Ovary (tissue), 9 donors: ENCODE results near the gene MYRF. TPM values are rescaled to one million over a fixed set of nuclear protein-coding genes. Genes with fewer than 3 reads are reported as not detected.

Experiments used
- DNase-seq, 5 donors: peaks; one replicate each; pipeline ENCODE4 v3.0.0-alpha.2; 2019 to 2020
- H3K27ac ChIP-seq, 2 donors: fragments of 200-600 bp; one replicate each; pipeline versions ENCODE4 v1.5.1 to v1.8.0; 2019 to 2022
- H3K27me3 ChIP-seq: fragments of 200-600 bp; one replicate; pipeline ENCODE4 v1.8.0; 2022
- H3K36me3 ChIP-seq: fragments of 200-600 bp; sonication (generic); one replicate; pipeline ENCODE4 v1.5.1; 2019
- H3K4me1 ChIP-seq: one replicate; pipeline ENCODE4 v1.8.1; 2013; ENCODE audit warnings: mild to moderate bottlenecking, moderate library complexity; ENCODE audit not compliant: insufficient read depth
- H3K4me3 ChIP-seq: fragments of 200-600 bp; sonication (generic); one replicate; pipeline ENCODE4 v1.5.1; 2017
- H3K9me3 ChIP-seq, 2 donors: fragments of 200-600 bp in 1 of 2; sonication (generic) in 1 of 2; one replicate each; pipeline versions ENCODE4 v1.5.1 to v1.8.1; 2013 to 2019; ENCODE audit warnings: mild to moderate bottlenecking in 1 of 2, moderate library complexity in 1 of 2
- CTCF ChIP-seq, 3 donors: fragments of 450-650 bp in 2 of 3; fragments of 200-600 bp in 1 of 3; IDR thresholded peaks; one replicate each; pipeline versions ENCODE4 v1.5.1 to v1.8.0; 2016 to 2022; ENCODE audit warnings: antibody characterized with exemption in 3 of 3, mild to moderate bottlenecking in 1 of 3
- EP300 ChIP-seq: sonication (generic); formaldehyde crosslinking; IDR thresholded peaks from one replicate; pipeline ENCODE4 v1.6.1; 2017; ENCODE audit warnings: antibody characterized with exemption
- POLR2A ChIP-seq: fragments of 450-650 bp; IDR thresholded peaks from one replicate; pipeline ENCODE4 v1.6.1; 2017; ENCODE audit warnings: antibody characterized with exemption, mild to moderate bottlenecking, moderate library complexity
- WGBS, 3 donors: extraction: QIAGEN DNeasy Blood & Tissue Kit in 1 of 3; methylation state at CpG; one replicate each; pipeline versions ENCODE4 v1.1.5 to v1.1.7; 2013 to 2017; 5-methylcytosine and 5-hydroxymethylcytosine counted together
- intact Hi-C, 4 donors: fragments of 100-400 bp; cut with DNase I; formaldehyde crosslinking; loops; one replicate each; pipeline versions ENCODE4 v1.11.0 to v1.15.1; 2022 to 2023
- polyA plus RNA-seq, 2 donors: library from polyadenylated mRNA; stranded (reverse); fragments of 200-250 nt in 1 of 2; fragments of 350-450 nt in 1 of 2; fragmentation: Illumina TruSeq in 1 of 2; extraction: RNeasy Lipid Tissue Mini Kit (QIAGEN cat#74804) in 1 of 2; gene quantifications; one replicate each; pipeline ENCODE4 v1.2.3, GENCODE V29; 2013 to 2014
- total RNA-seq, 7 donors: library from RNA; depleted of rRNA in 2 of 7; stranded (reverse); fragments of >200 nt in 2 of 7; fragmentation: NEBNext Ultra II Directional in 3 of 7; extraction: Animal tissue kit (Norgen Biotek cat#: 25700) in 3 of 7; gene quantifications; one replicate each; pipeline versions ENCODE4 v1.1.0 to v1.2.4, GENCODE V29; 2016 to 2023
- donor health status: DM: no; HTN: no; CAD: no; lungs with moderate emphysema.
- donor health status: DM: no; HTN: no; CAD: no.
- donor health status: Bipolar disorder and iron deficiency.
- donor health status: DM: yes; HTN: yes; CAD: no.
- donor health status: DM: no; HTN: no; CAD: no.
- donor health status: DM: yes; HTN: yes; CAD: no.

MYRF gene
- total and polyA plus RNA-seq, 9 donors: 6.6 to 109 (median 23.3) TPM

- 37 to 40% (median 40%) methylated on average over 9 of the region's 9 CpGs for WGBS, 3 donors
- no peak for DNase-seq
- intact Hi-C loops: no loop called here
- Histone ChIP-seq H3K4me3 (no peak overlapping the region), H3K9me3 (no peaks in the 10 kb centered on the region), H3K36me3 (no peaks in the 10 kb centered on the region), H3K4me1 (peaks cover 2% of the 10 kb centered on the region), H3K27ac (no peak overlapping the region), H3K27me3 (no peaks in the 10 kb centered on the region)
- TF ChIP-seq POLR2A: no peak
- peak in 1 of 3 donors; percentile 40 for TF ChIP-seq CTCF (IDR thresholded peaks at IDR 0.05)
These were observed 35.6 kb downstream of the MYRF start for GRCh38 chr11:61787928-61788491.

- WGBS, 3 donors: 1 to 4% (median 2%) methylated on average over 14 of the region's 14 CpGs
- Histone ChIP-seq H3K36me3 (no peaks in the 10 kb centered on the region), H3K9me3 (no peaks in the 10 kb centered on the region), H3K27ac (peak overlapping the region; percentile 85 to 90), H3K27me3 (no peaks in the 10 kb centered on the region), H3K4me1 (peaks cover 5% of the 10 kb centered on the region), H3K4me3 (peak overlapping the region; percentile 65)
- TF ChIP-seq EP300: no peak
- TF ChIP-seq POLR2A: no peak
- peak in 1 of 3 donors; percentile 15 for TF ChIP-seq CTCF (IDR thresholded peaks at IDR 0.05)
- intact Hi-C loops: loop anchor here in 2 of 4 donors (1.0 to 10.0 kb wide), 4 partner anchors 40 to 315 kb away; partner anchors contain the start of genes FADS3 (in 1 of the 2) and MYRF (in 1 of the 2)
- DNase-seq: peak; percentile 78 to 88 (median 85)
These were observed 39.4 kb downstream of the MYRF start for GRCh38 chr11:61791737-61792309.

- intact Hi-C loops: loop anchor here in 2 of 4 donors (1.0 to 10.0 kb wide), 4 partner anchors 40 to 315 kb away; partner anchors contain the start of genes FADS3 (in 1 of the 2) and MYRF (in 1 of the 2)
- WGBS, 3 donors: 0% methylated on average over 57 to 61 of the region's 61 CpGs
These were observed 40.1 kb downstream of the MYRF start, which contains the start of the genes FEN1 and TMEM258 for GRCh38 chr11:61792310-61793082. FEN1 (plus strand) TSS chr11:61792911; CDS start chr11:61795362, 2,451 bp downstream. TMEM258 (minus strand) TSS chr11:61792599; CDS start chr11:61792558, 41 bp downstream.

More at GRCh38 chr11:61792310-61793082, 40.1 kb downstream of the MYRF start, which contains the start of the genes FEN1 and TMEM258:
- no peaks in the 10 kb centered on the region for H3K9me3 ChIP-seq
- DNase-seq: peak; percentile 85 to 91 (median 87)
- peak within 1 kb of the TSS; percentile 65 for H3K4me3 ChIP-seq
- peaks cover 5% of the 10 kb centered on the region for H3K4me1 ChIP-seq
- TF ChIP-seq EP300: no peak
- peak; percentile 85 for TF ChIP-seq POLR2A
- peak in 2 of 3 donors; percentile 31 to 56 for TF ChIP-seq CTCF (IDR thresholded peaks at IDR 0.05)
- no peaks in the 10 kb centered on the region for H3K36me3 ChIP-seq
- H3K27me3 ChIP-seq: no peaks in the 10 kb centered on the region
- H3K27ac ChIP-seq: peak within 1 kb of the TSS; percentile 85 to 90
